Osteocyte (in vitro differentiated cells): Measurements from ENCODE around the gene ROCK2. TPM values are rescaled to one million over a fixed set of nuclear protein-coding genes. Genes with fewer than 3 reads are reported as not detected.

Experiments used
- DNase-seq: peaks from one replicate; pipeline ENCODE4 v3.0.0; 2021; ENCODE audit warnings: mixed read lengths; ENCODE audit not compliant: unreplicated experiment; ENCODE audit errors: extremely low spot score
- H3K27ac Mint-ChIP-seq: one replicate; pipeline ENCODE4 v1.8.0; 2021; ENCODE audit warnings: mild to moderate bottlenecking, mixed read lengths; ENCODE audit not compliant: unreplicated experiment
- H3K27me3 Mint-ChIP-seq: one replicate; pipeline ENCODE4 v1.8.0; 2021; ENCODE audit warnings: mixed read lengths; ENCODE audit not compliant: unreplicated experiment
- H3K36me3 Mint-ChIP-seq: one replicate; pipeline ENCODE4 v1.8.0; 2021; ENCODE audit warnings: mixed read lengths; ENCODE audit not compliant: unreplicated experiment
- H3K4me1 Mint-ChIP-seq: one replicate; pipeline ENCODE4 v1.8.0; 2021; ENCODE audit warnings: mixed read lengths; ENCODE audit not compliant: unreplicated experiment
- H3K4me3 Mint-ChIP-seq: one replicate; pipeline ENCODE4 v1.8.0; 2021; ENCODE audit warnings: mild to moderate bottlenecking, moderate library complexity, mixed read lengths; ENCODE audit not compliant: unreplicated experiment
- H3K9me3 Mint-ChIP-seq: one replicate; pipeline ENCODE4 v1.8.0; 2021; ENCODE audit warnings: mixed read lengths; ENCODE audit not compliant: unreplicated experiment
- CTCF ChIP-seq: fragments of 200-600 bp; sonication (generic); IDR thresholded peaks from 2 replicates; pipeline ENCODE4 v1.5.0; 2021; ENCODE audit warnings: antibody characterized with exemption, mild to moderate bottlenecking, moderate library complexity
- total RNA-seq: library from RNA; stranded (reverse); gene quantifications from 2 replicates; pipeline ENCODE4 v1.2.1, GENCODE V29; 2021

ROCK2 gene
- total RNA-seq, 1 donor from 2014 or later = 56.4 TPM

DNA sequence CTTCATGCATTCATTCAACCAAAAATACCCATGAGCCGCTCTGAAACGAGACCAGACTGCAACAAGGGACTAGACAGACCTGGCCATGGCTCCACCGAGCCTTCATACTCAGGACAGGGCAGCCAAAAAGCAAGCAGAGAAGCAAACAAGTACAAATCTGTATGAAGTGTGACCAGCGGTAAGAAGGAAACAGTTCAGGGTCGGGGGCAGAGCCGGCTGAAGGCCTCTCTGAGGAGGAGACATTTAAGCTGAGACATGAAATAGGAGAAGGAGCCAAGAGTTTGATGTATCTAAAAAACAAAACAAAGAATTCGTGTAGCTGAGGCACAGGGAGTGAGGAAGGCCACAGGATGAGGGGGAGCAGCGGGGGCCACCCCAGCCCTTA lies 210.5 kb downstream of the ROCK2 start:
- Mint-ChIP-seq H3K27me3 (peaks cover 4% of the 10 kb centered on the region), H3K27ac (no peak overlapping the region), H3K36me3 (no peaks in the 10 kb centered on the region), H3K4me3 (no peak overlapping the region), H3K9me3 (no peaks in the 10 kb centered on the region), H3K4me1 (peaks cover 11% of the 10 kb centered on the region)
- no peak for TF ChIP-seq CTCF
- DNase-seq = no peak

GRCh38 chr2:11133238-11133935 lies 211.0 kb downstream of the ROCK2 start:
- Mint-ChIP-seq H3K27ac (peak overlapping the region; percentile 92), H3K27me3 (peaks cover 4% of the 10 kb centered on the region), H3K9me3 (no peaks in the 10 kb centered on the region), H3K4me3 (peak overlapping the region; percentile 83), H3K36me3 (no peaks in the 10 kb centered on the region), H3K4me1 (peaks cover 14% of the 10 kb centered on the region)
- TF ChIP-seq CTCF = no peak
- no peak for DNase-seq

- Mint-ChIP-seq H3K36me3 (no peaks in the 10 kb centered on the region), H3K9me3 (no peaks in the 10 kb centered on the region), H3K4me1 (peaks cover 15% of the 10 kb centered on the region), H3K4me3 (peak overlapping the region; percentile 83), H3K27me3 (peaks cover 2% of the 10 kb centered on the region), H3K27ac (peak overlapping the region; percentile 92)
- no peak for TF ChIP-seq CTCF
- no peak for DNase-seq
These were observed 212.3 kb downstream of the ROCK2 start for GRCh38 chr2:11132036-11132671.

- Mint-ChIP-seq H3K27me3 (peaks cover 2% of the 10 kb centered on the region), H3K9me3 (no peaks in the 10 kb centered on the region), H3K4me1 (peaks cover 15% of the 10 kb centered on the region), H3K36me3 (no peaks in the 10 kb centered on the region), H3K27ac (no peak overlapping the region), H3K4me3 (no peak overlapping the region)
- no peak for TF ChIP-seq CTCF
- no peak for DNase-seq
These were observed 213.1 kb downstream of the ROCK2 start for GRCh38 chr2:11131166-11131920.

Other genes starting within 250 kb of the ROCK2 start
- 23.3 and 29.9 TPM in 2 replicates for gene SLC66A3, start 189.2 kb downstream of the ROCK2 start, total RNA-seq
- 14.8 and 16.9 TPM in 2 replicates for gene E2F6, start 121.5 kb upstream of the ROCK2 start, total RNA-seq
- 0.54 and 0.55 TPM in 2 replicates for gene GREB1, start 189.4 kb upstream of the ROCK2 start, total RNA-seq